Measurements from ENCODE around the gene CRELD1.
A peak's percentile ranks its signal among the peaks of the same experiment; 100 is the strongest.
"Not testable (repeated sequence)": the region's sequence is repeated elsewhere in the genome, so short reads cannot be mapped to it uniquely, and the experiment has no call there.

The CRELD1 gene

DNA sequence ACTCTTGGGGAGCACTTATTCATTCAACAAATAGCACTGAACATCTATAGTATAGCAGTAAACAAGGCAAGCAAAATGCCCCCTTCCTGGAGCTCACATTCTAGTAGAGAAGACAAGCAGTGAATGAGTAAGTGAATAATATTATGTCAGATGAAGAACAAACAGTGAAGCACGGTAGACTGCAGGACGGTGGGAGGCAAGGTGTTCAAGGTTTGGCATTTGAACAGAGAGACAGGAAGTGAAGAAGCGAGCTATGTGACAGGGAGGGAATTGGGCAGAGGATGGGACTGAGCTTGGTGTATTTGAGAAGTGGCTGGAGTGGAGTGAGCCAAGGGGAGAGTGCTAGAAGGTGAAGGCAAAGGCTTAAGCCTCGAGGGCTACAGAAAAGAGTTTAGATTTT, 1.4 kb downstream of the CRELD1 start:
- DNase-seq (ENCODE audit: low spot score) = no peak

DNA sequence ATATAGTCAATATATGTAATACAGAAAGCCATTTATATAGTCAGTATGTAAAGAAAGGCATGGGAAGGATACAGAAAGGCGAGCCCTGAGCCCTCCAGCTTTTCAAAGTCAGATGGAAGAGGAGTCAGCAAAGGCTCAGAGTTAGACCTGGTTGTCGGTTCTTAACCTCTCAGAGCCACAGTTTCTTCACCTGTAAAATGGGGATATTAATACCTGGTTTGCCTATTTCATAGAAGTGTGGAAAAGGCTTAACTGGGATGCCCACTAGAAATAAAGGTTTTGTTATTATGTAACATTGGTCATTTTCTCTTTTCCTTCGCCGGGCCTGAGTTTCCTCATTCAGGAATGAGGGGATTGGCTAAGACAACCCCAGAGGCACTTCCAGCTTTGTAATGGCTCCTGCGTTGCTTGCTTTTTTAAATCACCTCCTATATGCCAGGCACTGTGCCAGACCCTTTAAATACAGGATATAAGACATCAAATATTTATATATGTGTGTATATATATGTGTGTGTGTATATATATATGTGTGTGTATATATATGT, 2.4 kb downstream of the CRELD1 start:
- no peak for DNase-seq (ENCODE audit: low spot score)

DNA sequence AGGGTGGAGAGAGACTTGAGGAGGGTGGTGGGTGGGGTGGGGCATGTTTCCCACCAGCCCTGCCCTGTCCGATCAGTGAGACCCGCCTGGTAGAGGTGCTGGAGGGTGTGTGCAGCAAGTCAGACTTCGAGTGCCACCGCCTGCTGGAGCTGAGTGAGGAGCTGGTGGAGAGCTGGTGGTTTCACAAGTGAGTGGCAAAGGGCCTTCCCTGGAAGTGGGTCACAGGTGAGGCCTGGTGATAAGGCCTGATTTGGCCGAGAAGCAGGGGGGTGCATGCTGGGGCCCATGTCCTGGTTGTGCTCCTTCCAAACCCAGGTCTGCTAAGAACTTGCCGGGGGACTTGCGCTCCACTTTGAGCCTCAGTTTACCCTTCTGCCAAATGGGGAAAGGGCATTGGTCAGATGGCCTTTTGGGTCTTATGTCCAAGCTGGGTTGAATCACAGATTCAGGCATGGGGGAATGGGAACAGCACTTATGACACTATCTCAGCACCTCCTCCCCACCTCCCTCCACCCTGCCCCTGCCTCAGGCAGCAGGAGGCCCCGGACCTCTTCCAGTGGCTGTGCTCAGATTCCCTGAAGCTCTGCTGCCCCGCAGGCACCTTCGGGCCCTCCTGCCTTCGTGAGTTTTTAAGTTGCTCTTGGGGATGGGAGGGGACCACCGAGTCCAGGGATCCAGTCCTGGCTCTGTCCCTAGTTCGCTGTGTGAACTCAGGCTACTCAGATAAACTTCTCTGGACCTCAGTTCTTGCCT, 4.0 kb downstream of the CRELD1 start:
- no peak for DNase-seq (ENCODE audit: low spot score)

DNA sequence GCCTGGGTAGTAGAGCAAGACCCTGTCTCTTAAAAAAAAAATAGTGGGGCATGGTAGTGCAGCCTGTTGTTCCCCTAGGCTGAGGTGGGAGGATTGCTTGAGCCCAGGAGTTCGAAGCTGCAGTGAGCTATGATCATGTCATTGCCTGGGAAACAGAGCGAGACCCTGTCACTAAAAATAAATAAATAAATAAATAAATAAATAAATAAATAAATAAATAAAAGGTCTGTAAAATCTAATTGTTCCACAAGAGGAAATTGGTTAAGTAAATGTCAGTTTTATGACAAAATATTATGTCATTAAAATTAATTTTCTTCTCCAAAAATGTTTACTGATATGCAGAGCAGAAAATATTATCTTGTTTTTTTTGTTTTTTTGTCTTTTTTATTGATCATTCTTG, 5.3 kb downstream of the CRELD1 start:
- no peak for DNase-seq (ENCODE audit: low spot score)

DNA sequence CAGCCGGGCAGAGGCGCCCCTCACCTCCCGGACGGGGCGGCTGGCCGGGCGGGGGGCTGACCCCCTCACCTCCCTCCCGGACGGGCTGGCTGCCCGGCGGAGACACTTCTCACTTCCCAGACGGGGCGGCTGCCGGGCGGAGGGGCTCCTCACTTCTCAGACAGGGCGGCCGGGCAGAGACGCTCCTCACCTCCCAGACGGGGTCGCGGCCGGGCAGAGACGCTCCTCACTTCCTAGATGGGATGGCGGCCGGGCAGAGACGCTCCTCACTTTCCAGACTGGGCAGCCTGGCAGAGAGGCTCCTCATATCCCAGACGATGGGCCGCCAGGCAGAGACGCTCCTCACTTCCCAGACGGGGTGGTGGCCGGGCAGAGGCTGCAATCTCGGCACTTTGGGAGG, 6.3 kb downstream of the CRELD1 start:
- not testable (repeated sequence) for DNase-seq (ENCODE audit: low spot score)

DNA sequence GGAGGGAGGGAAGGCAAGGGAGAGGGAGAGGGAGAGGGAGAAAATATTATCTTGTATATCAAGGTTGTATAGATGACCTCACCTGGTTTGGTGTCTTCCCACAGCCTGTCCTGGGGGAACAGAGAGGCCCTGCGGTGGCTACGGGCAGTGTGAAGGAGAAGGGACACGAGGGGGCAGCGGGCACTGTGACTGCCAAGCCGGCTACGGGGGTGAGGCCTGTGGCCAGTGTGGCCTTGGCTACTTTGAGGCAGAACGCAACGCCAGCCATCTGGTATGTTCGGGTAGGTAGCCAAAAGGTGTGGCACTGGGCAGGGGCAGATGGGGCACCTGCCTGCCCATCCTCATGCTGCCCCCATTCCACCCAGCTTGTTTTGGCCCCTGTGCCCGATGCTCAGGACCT, 7.1 kb downstream of the CRELD1 start:
- no peak for DNase-seq (ENCODE audit: low spot score)

DNA sequence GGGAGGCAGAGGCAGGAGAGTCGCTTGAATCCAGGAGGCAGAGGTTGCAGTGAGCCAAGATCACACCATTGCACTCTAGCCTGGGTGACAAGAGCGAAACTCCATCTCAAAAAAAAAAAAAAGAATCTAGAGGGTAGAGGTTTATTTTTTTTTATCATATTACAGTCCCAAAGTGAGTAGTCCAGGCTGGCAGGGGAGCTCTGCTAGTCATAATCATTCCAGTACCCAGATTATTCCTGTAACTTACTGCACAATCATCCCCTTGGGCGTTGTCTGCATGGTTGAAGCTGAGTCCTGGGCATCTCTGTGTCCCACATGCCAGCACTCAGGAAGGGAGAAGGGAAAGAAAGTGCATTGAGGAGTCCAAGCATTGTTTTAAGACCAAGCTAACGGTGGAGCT, 8.5 kb downstream of the CRELD1 start:
- DNase-seq (ENCODE audit: low spot score) = no peak

DNA sequence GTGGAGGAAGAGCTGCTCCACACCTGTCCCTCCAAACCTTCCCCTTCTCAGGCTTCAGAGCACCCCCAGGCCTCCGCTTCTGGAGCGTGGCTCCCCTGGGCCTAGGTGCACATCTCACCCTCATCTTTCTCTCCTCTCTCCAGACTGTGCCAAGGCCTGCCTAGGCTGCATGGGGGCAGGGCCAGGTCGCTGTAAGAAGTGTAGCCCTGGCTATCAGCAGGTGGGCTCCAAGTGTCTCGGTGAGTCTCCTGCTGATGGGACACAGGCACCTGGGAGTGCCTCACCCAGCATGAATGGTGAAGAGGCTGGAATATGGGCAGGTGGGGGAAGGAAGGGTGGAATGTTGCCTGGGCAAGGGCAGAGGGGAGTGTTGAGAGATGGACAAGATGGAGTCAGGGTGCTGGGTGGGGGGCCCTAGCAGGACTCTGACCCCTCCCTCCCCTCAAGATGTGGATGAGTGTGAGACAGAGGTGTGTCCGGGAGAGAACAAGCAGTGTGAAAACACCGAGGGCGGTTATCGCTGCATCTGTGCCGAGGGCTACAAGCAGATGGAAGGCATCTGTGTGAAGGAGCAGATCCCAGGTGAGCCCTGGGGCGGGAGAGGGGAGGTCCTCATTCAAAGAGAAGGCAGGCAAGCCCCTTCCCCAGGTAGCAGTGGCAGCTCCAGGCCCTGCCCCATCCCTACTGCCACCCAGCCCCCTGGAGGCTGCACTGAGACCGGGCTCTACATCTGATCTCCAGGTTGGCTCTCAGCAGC, 9.5 kb downstream of the CRELD1 start:
- no peak for DNase-seq (ENCODE audit: low spot score)

DNA sequence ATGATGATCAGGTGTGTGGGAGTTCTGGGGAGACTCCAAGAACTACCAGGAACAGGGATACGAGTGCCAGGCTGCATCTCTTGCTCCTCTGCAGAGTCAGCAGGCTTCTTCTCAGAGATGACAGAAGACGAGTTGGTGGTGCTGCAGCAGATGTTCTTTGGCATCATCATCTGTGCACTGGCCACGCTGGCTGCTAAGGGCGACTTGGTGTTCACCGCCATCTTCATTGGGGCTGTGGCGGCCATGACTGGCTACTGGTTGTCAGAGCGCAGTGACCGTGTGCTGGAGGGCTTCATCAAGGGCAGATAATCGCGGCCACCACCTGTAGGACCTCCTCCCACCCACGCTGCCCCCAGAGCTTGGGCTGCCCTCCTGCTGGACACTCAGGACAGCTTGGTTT, 10.6 kb downstream of the CRELD1 start:
- DNase-seq (ENCODE audit: low spot score) = no peak

DNA sequence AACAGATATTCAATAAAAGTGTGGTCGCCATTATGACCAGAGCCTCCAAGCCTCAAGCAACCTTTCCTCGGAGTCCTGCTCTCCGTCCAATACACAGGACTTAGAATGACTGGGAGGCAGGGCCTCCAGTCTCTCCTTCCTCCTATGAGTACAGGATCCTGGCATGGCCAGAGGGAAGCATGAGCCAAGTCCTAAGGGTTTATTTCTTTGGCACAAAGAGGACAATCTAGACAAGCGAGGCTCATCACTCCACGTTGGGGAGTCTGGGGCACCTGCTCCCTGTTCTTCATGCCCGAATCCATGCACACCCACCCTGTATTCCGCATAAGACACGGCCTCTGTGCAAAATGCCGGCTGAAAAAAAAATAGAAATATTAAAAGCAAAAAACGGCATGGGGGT, 11.7 kb downstream of the CRELD1 start:
- no peak for DNase-seq (ENCODE audit: low spot score)

DNA sequence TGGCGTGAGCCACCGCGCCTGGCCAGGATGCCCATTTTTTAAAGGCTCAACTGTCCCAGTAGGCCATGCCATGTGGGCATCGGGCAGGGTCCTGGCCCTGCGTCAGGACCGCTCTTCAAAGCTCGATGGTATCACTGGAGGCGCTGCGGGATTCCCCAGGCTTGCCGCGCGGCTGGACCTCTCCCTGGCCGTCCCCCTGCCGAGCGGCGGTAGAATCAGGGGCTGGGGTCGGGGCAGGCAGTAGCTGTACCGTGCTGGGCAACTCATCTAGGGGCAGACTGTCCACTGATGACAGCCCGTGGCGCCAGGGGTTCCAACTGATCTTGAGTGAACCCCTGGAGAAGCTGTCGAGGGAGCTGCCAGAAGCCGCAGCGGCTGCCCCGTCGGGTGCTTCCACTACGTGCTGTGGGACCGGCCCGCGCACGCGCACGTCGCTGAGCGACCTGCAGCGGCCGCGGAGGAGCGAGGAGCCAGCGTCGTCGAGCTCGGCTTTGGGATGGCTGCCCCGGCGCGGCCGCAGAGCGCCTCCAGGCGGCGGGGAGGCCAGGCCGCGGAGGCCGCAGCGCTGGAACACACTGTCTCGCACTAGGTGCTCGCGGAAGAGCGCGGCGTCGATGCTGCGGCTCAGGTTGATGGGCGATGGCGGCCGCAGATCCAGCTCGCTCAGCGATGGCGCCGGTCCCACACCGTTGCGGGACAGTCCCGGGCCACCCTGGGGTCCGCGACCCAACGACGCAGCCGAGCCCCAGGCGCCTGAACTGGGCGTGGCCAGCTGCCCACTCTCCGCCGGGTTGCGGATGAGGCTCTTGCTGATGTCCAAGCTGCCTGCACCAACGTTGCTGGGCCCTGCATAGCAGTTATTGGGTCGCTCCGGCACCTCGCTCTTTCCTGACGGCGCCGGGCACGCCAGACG, 12.7 kb downstream of the CRELD1 start:
- peak; percentile 92 for DNase-seq (ENCODE audit: low spot score)

DNA sequence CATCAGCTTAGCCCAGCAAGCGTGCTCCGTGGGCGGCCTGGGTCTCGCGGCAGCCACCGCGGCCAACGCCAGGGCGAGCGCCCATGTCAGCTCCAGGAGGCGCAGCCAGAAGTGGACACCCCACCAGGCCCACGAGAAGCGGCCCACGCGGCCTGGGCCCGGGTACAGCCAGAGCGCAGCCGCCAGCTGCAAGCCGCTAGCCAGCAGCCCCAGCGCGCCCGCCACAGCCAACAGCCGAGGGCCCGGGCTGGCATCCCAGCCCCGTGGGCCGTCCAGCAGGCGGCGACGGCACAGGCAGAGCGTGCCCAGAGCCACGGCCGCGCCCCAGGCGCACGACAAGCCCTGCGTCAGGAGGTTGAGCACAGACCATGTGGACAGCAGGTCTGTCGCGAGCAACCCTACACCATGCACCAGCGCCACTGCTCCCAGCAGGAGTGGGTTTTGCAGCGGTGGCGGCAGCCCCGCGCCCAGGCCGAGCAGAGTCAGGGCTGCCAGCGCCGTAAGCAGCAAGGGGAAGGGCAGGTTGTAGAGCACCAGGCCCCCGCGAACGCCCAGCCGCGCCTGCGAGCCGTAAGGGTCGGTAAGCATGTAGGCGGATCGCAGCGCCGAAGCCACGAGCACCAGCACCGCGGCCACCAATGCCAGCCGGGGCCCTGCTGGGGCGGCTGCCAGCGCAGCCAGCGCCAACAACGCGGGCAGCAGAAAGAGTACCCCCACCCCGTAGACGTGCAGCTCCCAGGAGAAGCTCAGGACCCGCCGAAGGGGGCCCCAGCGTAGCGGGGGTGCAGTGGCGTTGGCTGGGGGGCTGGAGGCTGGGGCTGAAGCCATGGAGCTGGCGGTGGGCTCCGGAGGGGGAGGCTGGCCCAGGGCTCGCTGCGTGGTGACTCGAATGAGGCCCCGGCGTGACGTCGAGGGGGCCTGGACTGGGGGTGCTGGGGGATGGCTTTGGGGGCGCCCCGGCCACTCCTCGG, 13.7 kb downstream of the CRELD1 start:
- peak; percentile 90 for DNase-seq (ENCODE audit: low spot score)

DNA sequence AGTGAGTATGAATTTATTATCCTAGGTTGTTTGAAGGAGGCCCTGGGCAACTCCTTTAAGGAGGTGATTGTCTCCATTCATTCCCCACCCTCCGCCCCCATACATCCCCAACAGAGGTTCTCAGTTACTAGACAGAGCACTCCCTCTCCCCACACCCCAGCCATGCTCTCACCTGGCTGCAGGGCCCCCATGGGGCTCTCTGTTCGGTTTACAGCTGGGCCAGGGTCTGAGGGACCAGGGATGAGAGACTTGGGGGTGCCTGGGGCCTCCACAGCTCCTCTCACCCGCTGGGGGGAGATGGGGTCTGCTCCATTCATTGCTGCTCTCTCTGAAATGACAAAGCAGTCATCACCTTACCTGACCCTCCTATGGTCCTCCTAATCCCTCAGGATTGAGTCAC, 15.0 kb downstream of the CRELD1 start:
- DNase-seq (ENCODE audit: low spot score) = no peak

DNA sequence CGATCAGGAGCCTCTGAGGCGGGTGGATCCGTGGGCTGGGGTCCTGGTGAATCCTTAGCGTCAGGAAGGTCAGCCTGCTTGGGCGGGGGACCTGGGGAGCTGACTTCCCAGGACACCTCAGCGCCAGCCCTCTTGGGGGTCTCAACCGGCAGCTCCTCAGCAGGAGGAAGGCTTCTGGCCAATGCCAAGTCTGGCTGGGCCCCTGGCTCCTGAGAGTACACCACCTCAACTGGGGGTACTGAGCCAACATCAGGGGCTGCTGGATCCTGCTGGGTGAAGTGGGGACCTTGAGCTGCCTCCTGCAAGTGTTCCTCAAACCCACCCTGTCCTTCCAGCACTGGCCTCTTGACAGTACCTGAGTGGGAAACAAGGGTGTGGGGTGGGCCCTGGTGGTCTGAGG, 15.5 kb downstream of the CRELD1 start:
- DNase-seq (ENCODE audit: low spot score) = no peak

DNA sequence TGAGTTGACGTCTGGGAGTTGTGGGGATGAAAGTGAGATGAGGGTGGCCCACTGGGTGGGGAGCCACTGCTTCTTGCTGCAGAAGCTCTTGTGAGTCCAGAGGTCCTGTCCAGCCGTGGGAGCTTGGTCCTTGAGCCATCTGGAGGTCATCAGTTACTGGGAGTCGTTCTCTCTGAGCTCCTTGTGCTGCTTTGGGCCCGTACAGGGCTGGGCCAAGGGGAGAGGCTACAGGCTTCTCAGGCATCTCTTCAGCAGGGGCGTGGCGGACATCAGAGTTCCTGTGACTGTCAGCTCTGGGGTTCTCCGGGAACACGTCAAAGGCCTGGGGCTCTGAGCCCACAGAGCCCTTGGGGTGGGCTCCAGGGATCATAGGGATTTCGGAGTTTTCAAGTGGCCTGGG, 16.0 kb downstream of the CRELD1 start:
- no peak for DNase-seq (ENCODE audit: low spot score)

DNA sequence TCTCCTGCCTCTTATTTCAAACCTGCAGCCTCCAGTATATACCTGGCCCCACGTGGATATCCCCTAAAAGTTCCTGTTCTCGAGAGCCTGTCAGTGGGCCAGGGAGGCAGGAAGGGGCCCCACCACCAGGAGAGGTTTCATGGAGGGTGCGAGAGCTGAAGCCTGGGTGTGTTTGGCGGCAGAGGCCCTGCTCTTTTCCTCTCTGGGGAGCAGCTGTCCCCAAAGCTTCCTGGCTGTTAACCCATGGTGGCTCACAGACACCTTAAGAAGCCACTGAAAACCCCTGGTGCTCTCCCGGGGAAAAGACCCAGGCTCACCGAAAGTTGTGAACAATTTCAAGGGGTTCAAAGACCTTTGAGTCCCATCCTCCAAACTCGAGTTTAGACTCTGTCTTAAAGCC, 17.5 kb downstream of the CRELD1 start:
- no peak for DNase-seq (ENCODE audit: low spot score)

DNA sequence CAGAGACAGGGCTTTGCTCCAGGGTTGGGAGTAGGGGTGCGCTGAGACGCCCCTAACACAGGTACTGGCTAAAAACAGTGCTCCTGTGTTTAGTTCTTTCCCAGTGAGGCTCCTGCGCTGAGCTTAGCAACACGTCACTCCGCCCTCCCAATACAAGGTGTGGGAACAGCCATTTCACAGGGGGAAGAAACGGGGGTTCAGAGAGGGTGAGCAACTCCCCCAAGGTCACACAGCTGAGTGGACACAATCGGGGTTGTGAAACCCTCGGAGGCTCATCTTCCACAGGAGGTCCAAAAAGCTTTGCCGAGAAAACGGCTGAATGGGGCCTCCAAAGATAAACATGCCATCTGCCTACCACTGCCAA, 17.9 kb downstream of the CRELD1 start:
- DNase-seq (ENCODE audit: low spot score) = no peak

DNA sequence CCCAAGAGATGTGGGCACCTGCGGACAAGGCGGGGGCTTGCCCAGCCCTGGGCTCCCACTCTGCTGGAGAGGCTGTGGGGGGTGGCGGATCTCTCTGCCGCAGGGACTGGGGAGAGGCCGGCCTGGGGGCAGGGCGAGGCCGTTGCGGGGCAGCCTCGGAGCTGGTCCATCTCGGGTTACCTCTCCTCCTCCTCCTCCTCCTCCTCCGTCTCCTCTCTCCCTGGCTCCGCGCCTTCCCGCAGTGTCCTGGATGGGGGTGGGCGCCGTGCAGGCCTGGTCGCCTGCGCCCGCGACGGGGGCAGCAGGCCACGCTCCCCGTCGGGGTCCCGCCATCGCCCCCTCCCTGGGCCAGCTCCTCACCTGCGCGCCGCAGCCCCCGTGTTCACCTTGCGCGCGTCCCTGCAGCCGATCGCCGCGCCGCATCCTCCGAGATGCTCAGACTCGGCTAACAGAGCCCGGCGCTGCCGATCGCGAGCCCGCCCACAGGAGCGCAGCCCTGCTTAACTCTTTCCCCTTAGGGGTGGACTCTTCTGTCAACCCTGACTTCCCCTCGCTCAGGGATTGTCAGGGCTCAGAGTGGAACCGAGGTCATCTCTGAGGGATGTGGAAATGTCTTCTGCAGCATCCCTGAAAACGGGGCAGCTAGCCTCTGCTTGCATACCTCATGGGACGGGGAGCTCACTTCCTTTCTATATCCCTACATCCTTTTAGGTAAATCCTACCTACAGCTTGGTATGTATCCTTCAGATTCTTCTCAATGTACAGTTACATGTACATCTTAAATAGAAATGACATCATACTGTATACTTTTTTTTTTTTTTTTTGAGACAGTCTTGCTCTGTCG, 18.6 kb downstream of the CRELD1 start, which contains the start of gene PRRT3:
Gene PRRT3, minus strand, starts transcription at position 447 of the 844 bp plus-strand sequence. CDS start 2,293 bp downstream, outside the sequence.
- DNase-seq (ENCODE audit: low spot score) = peak; percentile 62

DNA sequence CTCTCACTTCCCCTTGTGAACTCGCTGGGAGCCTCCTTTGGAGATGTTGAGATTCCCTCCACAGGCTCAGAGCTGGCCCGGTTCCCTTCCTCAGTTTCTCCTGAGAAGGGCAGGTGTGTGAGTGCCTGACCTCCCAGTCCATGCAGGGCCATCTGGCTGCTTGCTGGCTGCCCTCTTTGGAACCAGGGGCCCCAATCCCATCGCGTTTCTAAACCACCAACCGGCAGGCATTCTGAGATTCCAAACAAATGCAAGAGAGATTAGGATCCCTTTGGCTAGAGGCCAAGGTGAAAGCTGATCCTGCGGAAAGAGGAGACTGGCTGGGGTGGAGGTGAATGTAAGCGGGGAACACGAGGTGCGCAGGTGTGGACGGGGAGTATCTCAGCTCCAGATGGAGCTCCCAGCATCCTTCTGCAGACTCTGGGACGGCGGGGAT, 21.5 kb downstream of the CRELD1 start:
- DNase-seq (ENCODE audit: low spot score) = no peak
